Stimulated activated CD4-positive, alpha-beta T cell treated with anti-CD3 and anti-CD28 coated beads, TNF-alpha, amount 100 ng/mL, for 1 hour (primary cell): ENCODE measurements around the gene MGST3.
"Not testable (repeated sequence)": the region's sequence is repeated elsewhere in the genome, so short reads cannot be mapped to it uniquely, and the experiment has no call there.

Experiments
- DNase-seq, 3 donors: peaks; one replicate each; pipeline ENCODE4 v3.0.0-alpha.2; 2020; ENCODE audit warnings: low read depth in 3 of 3, low spot score in 1 of 3

MGST3 gene

DNA sequence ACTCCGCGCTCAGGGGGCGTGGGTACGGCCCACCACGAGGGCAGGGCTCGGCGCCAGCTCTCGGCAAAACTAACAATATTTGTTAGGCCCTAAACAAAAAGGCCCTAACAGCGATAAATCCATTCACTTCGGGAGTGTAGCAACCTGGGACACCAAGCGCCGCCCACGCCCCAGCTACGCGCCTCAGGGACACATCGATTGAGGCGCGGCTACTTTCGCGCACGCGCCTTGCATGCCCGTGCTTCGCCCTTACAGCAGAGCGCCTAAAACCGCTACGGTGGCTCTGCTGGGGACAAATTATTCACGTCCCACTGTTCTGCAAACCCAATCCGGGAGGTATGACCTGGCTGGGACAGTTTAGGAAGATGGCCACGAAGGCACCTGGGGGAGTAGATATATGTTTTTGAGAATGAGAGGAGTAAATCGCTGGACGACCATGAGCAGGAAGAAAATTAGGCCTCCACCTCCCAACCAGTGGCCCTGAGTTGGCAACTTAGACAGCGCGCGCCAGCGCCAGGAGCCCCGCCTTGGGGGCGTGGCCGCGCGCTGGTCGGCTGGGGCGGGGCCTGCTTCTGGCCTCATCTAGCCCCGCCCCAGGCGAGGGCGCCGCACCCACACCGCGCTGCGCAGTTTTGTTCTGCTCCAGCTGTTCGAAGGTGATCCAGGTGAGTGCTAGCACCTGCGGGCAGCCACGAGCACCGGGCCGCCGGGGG, at the start of gene MGST3:
Gene MGST3 (plus strand): TSS at position 606 of the 713 bp plus-strand sequence. CDS start 18,614 bp downstream, outside the sequence.
- DNase-seq, result peak; percentile 77 to 89 (median 84)

DNA sequence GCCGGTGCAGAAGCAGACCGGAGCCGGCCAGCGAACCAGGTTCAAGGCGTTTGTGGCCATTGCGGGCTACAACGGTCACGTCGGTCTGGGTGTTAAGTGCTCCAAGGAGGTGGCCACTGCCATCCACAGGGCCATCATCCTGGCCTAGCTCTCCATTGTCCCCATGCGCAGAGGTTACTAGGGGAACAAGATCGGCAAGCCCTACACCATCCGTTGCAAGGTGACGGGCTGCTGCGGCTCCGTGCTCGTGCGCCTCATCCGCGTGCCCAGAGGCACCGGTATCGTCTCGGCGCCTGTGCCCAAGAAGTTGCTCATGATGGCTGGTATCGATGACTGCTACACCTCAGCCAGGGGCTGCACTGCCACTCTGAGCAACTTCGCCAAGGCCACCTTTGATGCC, 49.1 kb upstream of the MGST3 start:
- no peak for DNase-seq

DNA sequence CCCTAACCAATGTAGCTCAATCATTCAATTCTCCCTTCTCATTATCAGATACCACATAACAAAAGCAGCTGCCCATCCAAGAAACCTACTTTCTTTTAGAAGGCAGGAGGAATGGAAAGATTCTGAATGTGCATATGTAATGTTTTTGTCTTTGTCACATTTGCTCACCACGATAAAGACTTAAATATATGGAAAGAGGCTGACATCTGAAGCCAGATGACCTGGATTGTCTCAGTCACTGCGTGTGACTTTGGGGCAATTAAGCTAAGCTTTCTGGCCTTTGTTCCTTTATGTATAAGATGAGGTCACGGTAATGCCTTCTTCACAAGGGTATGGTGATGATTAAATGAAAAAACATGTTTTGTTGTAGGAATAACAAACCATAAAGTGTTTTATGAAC, 44.6 kb upstream of the MGST3 start:
- DNase-seq, result no peak

- not testable (repeated sequence) for DNase-seq
These were observed 39.6 kb upstream of the MGST3 start for GRCh38 chr1:165591391-165591790.

DNA sequence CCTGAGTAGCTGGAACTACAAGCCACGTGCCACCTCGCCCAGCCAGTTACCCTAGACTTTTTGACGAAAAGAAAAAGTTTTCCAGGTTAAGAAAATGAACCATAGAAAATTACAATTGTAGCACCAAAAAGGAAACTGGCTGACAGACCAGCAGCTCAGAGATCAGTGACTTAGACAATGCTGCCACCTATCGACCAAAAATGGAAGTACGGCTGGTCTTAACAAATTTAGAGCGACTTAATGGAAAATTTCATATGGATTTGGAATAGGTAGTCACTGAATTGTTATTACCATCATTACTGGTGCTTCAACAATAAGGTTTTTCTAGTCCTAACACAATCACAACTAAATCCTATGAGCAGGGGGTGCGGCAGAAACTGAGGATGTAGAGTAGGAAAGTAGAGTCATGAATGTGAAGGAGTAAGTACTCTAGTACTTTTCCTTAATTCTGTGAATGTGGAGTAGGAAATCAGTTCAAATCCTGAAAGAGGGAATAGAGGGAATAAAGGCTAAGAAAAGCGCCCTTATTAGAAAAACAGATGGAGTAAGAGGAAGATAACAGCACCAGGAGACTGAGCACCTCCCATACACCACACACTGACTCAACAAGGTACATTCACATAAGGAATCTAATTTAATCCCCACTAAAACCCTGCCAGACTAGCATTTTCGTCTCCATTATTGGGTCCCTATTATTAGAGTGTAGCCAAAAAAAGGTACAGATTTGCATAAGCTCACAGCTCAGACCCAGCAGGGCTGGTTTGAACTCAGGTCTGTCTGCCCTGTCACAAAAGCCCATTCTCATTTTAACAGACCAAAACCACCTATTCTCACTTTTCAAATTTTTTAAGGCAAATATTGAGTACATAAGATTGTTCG, 37.9 kb upstream of the MGST3 start:
- DNase-seq, result peak; percentile 29 to 63 (median 60)

- DNase-seq, result no peak
These were observed 35.6 kb upstream of the MGST3 start for GRCh38 chr1:165595246-165595938.

- peak; percentile 71 to 83 (median 75) for DNase-seq
These were observed 33.0 kb upstream of the MGST3 start for GRCh38 chr1:165597883-165598675.

DNA sequence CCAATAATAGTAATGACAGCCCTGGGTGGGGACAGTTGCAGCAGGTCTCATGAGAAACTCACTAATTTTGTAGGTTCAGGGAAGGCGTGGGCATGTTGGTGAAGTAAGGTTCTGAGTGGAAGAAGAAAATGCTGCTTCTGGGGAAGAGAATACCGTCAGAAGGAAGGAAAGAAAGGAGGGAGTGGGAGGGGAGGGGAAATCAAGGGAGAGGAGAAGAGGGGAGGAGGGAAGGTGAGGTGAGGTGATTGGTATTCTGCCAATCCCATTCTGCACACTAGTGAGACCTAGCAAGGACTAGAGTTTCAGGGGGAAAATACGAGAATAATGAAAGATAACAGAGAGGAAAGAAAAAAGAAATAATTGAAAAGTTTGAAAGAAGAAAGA, 32.4 kb upstream of the MGST3 start:
- DNase-seq, result no peak

GRCh38 chr1:165600793-165601192, 30.2 kb upstream of the MGST3 start:
- DNase-seq, result no peak

DNA sequence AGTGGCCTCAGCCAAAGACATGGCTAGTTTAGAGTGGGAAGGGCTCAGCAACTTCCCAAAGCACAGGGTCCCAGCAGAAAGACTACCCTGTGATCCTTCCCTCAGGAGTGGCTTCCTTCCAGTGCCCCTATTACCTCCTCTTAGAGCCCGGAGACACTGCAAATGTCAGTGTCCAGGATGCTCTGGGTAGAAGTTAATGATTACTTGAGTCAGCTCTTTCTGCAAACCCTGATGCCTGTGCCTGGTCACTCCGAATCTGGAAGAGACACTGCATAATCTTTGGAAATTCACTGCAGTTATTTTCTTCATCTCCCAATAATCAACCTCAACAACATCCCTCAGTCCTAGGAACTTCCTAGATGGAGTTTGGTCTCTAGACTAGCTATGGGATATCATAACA, 27.2 kb upstream of the MGST3 start:
- no peak for DNase-seq

- no peak for DNase-seq
These were observed 25.8 kb upstream of the MGST3 start for GRCh38 chr1:165605246-165605645.

DNA sequence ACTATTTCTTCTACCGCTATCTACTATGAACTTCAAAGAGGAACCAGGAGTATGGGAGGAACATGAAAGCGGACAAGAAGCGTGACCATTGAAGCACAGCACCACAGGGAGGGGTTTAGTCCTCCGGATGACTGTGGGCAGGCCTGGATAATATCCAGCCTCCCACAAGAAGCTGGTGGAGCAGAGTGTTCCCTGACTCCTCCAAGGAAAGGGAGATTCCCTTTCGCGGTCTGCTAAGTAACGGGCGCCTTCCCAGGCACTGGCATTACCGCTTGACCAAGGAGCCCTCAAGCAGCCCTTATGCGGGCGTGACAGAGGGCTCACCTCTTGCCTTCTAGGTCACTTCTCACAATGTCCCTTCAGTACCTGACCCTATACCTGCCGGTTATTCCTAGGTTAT, 24.4 kb upstream of the MGST3 start:
- DNase-seq, result not testable (repeated sequence)

DNA sequence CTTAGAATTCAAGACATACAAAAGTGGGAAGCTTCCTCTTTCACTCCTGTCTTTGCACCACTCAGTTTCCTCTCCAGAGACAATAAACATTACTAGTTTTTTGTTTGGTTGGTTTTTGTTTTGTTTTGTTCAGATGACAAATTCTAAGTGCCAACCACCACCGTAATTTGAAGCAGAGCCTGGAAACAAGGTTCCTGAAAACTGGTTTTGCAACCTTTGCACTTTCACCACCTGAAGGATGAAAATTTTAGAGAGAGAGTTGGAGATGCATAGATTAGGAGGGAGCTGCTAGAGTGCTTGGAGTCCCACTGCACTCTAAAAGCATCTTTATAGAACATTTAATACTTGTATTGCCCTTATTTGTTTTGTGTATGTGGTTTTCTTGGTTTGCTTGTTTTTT, 20.2 kb upstream of the MGST3 start:
- no peak for DNase-seq

- no peak for DNase-seq
These were observed 19.0 kb upstream of the MGST3 start for GRCh38 chr1:165612062-165612461.

GRCh38 chr1:165616054-165616612, 14.9 kb upstream of the MGST3 start:
- no peak for DNase-seq

- DNase-seq, result no peak
These were observed 14.0 kb upstream of the MGST3 start for GRCh38 chr1:165616987-165617546.

DNA sequence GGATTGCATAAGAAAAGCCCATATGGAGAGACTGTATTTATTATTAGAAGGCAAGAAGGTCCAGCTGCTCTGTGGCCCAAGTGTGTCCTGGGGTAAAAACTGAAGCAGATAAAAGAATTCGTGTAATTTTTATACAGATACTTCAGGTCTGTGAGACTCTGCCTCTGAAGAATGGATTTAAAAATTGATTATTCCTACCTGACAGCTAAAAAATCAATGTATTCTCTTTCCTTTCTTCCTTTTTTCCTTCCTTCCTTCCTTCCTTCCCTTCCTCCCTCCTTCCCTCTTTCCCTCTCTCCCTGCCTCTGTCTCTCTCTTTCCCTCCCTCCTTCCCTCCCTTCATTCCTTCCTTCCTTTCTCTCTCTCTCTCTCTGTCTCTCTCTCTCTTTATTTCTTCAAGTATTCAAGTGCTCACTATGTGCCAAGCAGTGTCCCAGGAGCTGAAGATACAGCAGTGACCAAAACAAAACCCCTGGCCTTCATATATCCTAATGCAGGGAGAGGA, 11.3 kb upstream of the MGST3 start:
- DNase-seq, result no peak

GRCh38 chr1:165623624-165624023, 7.4 kb upstream of the MGST3 start:
- DNase-seq, result no peak

GRCh38 chr1:165624441-165624840, 6.6 kb upstream of the MGST3 start:
- DNase-seq, result no peak
